Endothelial cell (in vitro differentiated cells): ENCODE measurements around the gene CDON. TPM values are rescaled to one million over a fixed set of nuclear protein-coding genes. Genes with fewer than 3 reads are reported as not detected.

Source experiments
- DNase-seq: peaks from one replicate; pipeline ENCODE4 v3.0.0; 2021; ENCODE audit warnings: low spot score
- H3K27ac Mint-ChIP-seq: one replicate; pipeline ENCODE4 v1.8.0; 2021; ENCODE audit warnings: mixed read lengths, inconsistent platforms; ENCODE audit not compliant: unreplicated experiment
- H3K27me3 Mint-ChIP-seq: one replicate; pipeline ENCODE4 v1.8.0; 2021; ENCODE audit warnings: mild to moderate bottlenecking, moderate library complexity, mixed read lengths, inconsistent platforms; ENCODE audit not compliant: unreplicated experiment
- H3K36me3 Mint-ChIP-seq: one replicate; pipeline ENCODE4 v1.8.0; 2021; ENCODE audit warnings: mild to moderate bottlenecking, low read depth, mixed read lengths, inconsistent platforms; ENCODE audit not compliant: unreplicated experiment
- H3K4me1 Mint-ChIP-seq: one replicate; pipeline ENCODE4 v1.8.0; 2021; ENCODE audit warnings: mild to moderate bottlenecking, mixed read lengths, inconsistent platforms; ENCODE audit not compliant: unreplicated experiment
- H3K4me3 Mint-ChIP-seq: one replicate; pipeline ENCODE4 v1.8.0; 2021; ENCODE audit warnings: mild to moderate bottlenecking, mixed read lengths, inconsistent platforms; ENCODE audit not compliant: unreplicated experiment
- H3K9me3 Mint-ChIP-seq: one replicate; pipeline ENCODE4 v1.8.0; 2021; ENCODE audit warnings: mixed read lengths, inconsistent platforms; ENCODE audit not compliant: unreplicated experiment
- CTCF ChIP-seq: fragments of 200-600 bp; sonication (generic); IDR thresholded peaks from one replicate; pipeline ENCODE4 v1.5.0; 2021; ENCODE audit warnings: antibody characterized with exemption; ENCODE audit not compliant: unreplicated experiment
- total RNA-seq: library from RNA; stranded (reverse); fragmentation: NEBNext Ultra II Directional; extraction: Animal tissue kit (Norgen Biotek cat#: 25700); gene quantifications from one replicate; pipeline ENCODE4 v1.2.1, GENCODE V29; 2021; ENCODE audit not compliant: unreplicated experiment

The CDON gene
- total RNA-seq, 1 donor from 2014 or later: 25.2 TPM

- H3K4me1 Mint-ChIP-seq: peaks cover 9% of the 10 kb centered on the region
- no peaks in the 10 kb centered on the region for H3K9me3 Mint-ChIP-seq
- H3K27me3 Mint-ChIP-seq: peaks cover 5% of the 10 kb centered on the region
- no peak overlapping the region for H3K4me3 Mint-ChIP-seq
- no peak overlapping the region for H3K27ac Mint-ChIP-seq
- TF ChIP-seq CTCF: no peak
- no peaks in the 10 kb centered on the region for H3K36me3 Mint-ChIP-seq
- DNase-seq: no peak
Measured at GRCh38 chr11:125934473-125934872, 128.2 kb downstream of the CDON start.

GRCh38 chr11:125933030-125933813 lies 129.4 kb downstream of the CDON start:
- Mint-ChIP-seq H3K27ac (no peak overlapping the region), H3K4me1 (peaks cover 5% of the 10 kb centered on the region), H3K4me3 (peak overlapping the region; percentile 27), H3K36me3 (no peaks in the 10 kb centered on the region), H3K27me3 (peaks cover 5% of the 10 kb centered on the region), H3K9me3 (no peaks in the 10 kb centered on the region)
- no peak for DNase-seq
- no peak for TF ChIP-seq CTCF

- Mint-ChIP-seq H3K27me3 (peaks cover 5% of the 10 kb centered on the region), H3K4me3 (no peak overlapping the region), H3K9me3 (no peaks in the 10 kb centered on the region), H3K4me1 (peaks cover 2% of the 10 kb centered on the region), H3K36me3 (no peaks in the 10 kb centered on the region), H3K27ac (no peak overlapping the region)
- no peak for DNase-seq
- TF ChIP-seq CTCF: no peak
Measured at GRCh38 chr11:125932301-125932700, 130.4 kb downstream of the CDON start.

GRCh38 chr11:125931668-125932067 lies 131.0 kb downstream of the CDON start:
- Mint-ChIP-seq H3K4me1 (peaks cover 2% of the 10 kb centered on the region), H3K27me3 (peaks cover 7% of the 10 kb centered on the region), H3K36me3 (no peaks in the 10 kb centered on the region), H3K27ac (no peak overlapping the region), H3K9me3 (no peaks in the 10 kb centered on the region), H3K4me3 (no peak overlapping the region)
- TF ChIP-seq CTCF: no peak
- no peak for DNase-seq

GRCh38 chr11:125931116-125931515 lies 131.6 kb downstream of the CDON start:
- DNase-seq: no peak
- H3K4me1 Mint-ChIP-seq: peaks cover 2% of the 10 kb centered on the region
- no peak overlapping the region for H3K4me3 Mint-ChIP-seq
- peaks cover 7% of the 10 kb centered on the region for H3K27me3 Mint-ChIP-seq
- no peaks in the 10 kb centered on the region for H3K36me3 Mint-ChIP-seq
- no peak for TF ChIP-seq CTCF
- H3K9me3 Mint-ChIP-seq: no peaks in the 10 kb centered on the region
- no peak overlapping the region for H3K27ac Mint-ChIP-seq
